ENCODE measurements around the gene RHOBTB3.

The RHOBTB3 gene

DNA sequence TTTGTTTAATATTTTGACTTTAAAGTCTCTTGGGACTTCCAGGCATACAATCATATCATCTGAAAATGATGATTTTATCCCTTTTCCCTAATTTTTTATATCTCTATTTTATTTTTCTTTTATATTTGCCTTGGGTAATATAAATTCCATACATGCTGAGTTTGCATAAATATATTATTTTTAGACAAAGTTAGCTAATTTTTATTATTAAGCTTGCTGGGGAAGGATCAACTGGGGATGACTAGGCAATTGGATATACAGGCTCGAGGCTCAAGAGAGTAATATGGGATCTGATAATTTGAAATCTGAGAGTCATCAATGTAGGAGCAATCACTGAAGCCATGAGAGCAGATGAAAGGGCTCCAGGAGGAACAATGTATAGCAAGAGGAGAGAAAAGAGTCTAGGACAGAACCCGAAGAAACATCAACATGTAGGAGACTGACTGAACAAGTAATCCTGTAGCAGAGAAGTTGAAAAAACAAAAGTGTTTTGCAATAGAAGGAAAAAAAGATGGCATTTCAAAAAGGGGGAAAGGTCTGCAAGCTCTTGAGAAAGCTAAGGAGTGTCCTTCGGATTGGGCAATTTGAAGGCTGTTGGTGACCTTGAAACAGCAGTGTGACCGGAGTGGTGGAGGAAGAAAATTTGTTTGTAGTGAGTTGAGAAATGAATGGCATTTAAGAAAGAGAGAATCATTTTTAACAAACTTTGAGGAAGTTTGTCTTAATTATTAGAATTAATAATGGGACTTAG lies 17.0 kb upstream of the RHOBTB3 start:
- no peak for FAIRE-seq

GRCh38 chr5:95715799-95716461 lies 15.2 kb upstream of the RHOBTB3 start:
- FAIRE-seq: no peak

DNA sequence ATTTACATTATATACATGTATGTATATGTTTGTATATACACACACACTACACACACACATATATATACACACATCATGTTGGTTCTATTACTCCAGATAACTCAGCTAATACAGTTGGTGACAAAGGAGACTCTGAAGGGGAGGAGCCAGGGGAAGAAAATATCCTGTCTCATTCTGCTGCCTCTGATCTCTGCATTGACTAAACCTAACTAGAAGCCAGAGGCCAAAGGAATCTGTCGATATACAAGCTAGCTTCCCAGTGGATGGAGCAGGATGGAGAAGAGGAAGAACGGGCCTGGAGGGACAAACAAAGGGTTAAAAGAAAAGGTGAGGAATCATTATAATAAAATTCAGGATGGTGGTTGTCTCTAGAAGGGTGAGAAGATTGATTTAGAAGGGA lies 13.7 kb upstream of the RHOBTB3 start:
- no peak for FAIRE-seq

DNA sequence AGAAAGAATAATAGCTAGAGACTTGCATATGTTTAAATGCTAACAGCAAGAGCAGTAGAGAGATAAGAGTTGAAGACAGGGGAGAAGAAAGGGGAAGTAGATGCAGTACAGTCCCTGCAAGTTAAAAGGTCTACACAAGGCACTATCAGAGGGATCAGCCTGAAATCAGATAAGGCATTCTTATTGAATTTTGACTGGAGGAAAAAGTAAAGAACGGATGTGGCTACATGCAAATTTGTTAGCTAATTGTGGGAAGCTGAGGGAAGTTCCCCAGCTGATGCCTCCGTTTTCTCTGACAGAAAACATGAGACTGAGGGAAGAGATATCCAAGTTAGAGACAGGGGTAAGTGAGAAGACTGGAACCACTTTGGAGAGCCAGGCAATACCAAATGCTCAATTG lies 12.9 kb upstream of the RHOBTB3 start:
- FAIRE-seq: no peak

DNA sequence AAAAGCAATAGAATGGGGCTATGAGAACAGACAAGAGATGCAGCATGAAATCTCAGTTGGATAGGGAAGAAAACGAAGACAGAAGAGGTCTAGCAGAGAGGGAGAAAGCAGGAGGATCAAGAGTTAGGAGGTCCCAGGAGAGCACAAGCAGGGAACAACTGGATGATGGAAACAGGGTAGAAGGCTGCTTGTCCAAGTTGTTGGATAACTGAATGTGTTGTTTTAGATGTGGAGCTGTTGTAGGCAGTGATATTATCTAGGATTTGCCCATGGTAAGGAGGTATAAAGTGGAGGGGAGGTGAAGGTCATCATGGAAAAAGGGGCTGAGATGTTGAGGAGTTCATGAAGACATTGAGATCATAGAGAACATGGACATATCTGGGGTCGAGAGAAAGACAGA lies 12.4 kb upstream of the RHOBTB3 start:
- FAIRE-seq: no peak

DNA sequence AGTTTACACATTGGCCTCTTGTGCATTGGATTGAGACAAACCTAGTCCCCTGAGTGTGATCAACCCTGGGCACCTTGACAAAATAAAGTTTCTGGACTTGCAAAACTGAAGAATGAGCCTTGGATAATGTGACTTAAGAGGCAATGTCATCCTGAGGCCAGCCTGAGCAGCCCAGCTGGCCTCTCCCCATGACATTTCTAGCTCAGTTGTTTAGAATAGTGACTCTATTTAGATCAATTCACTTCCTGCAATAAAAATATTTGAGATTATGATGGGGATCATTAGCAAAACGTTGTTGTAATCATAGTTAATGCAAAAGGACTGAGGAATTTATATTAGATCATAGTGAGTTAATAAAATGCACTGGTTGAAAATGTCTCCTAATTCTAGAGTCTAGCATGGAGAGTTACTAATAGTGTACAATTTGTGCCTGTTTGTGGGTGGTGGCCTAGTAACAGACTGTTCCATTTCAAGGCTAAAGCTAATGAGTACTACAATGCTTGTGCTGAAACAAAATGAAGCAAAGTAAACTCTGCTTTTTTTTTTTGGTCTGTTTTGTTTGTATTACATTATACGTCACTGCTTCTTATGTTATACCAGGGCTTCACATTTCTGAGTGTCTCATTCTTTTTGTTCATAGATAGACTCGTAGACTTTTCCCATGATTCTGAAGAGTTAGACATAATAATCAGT lies 10.9 kb upstream of the RHOBTB3 start:
- no peak for FAIRE-seq

DNA sequence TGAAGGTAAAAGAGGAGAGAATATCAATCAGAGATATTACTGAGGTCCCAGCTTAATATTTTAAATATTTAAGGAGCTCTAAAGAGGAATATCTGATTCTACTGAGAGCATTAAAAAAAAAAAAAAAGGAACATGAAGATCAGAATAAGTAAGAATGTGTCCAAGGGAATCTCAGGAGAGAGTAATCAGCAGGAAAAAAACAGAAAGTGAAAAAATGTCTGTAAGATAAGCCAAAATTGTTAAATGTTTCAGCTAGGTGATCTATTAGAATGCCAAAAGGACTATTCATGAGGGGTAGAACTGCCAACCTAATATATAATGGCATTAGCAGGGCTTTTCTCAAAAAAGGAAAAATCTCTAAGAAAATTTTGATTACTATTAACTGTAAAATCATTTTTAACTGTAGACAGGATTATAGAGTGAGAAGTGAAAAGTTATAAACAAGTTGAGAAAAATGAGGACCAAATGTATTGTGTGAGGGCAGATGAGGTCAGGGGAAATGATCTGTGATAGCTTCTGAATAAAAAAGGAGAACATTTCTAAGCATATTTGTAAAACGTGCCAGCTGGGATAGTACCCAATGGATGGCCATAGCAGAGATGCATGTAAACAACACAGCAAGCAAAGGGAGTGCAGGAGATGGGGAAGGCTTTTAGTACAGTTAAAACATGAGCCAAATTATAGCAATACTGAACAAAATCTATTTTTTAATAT lies 9.4 kb upstream of the RHOBTB3 start:
- no peak for FAIRE-seq

DNA sequence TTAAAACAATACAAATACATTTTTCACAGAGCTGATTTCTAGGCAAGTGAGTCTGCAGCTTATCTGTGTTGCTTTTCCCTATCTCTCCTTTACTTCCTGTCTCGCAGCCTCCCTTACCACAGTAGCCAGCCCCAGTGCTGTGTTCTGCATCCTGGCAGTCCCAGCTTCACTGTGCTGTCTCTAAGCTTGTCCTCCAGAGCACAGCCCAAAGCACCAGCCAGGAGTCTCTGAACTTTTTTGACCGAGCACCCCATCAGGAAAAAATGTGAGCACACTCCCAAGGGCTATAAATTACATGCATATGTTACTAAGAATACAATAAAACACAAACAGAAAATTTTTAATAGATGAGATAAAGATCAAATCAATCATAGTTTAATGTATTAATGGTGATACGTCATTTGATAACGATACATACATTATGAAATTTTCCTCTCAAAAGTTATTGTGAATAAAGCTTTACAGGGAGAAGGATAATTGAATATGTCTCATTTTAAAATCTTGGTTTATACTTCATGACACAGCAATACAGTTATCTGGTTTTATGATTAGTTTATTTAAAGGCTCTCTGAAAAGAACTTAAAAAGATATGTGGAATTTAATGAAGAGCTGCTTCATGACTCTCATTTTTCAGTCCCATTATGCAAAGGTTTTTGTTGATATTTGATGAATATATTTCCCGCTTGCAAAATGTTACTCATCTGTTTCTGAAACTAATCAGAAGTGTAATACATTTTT lies 7.3 kb upstream of the RHOBTB3 start:
- FAIRE-seq: no peak

DNA sequence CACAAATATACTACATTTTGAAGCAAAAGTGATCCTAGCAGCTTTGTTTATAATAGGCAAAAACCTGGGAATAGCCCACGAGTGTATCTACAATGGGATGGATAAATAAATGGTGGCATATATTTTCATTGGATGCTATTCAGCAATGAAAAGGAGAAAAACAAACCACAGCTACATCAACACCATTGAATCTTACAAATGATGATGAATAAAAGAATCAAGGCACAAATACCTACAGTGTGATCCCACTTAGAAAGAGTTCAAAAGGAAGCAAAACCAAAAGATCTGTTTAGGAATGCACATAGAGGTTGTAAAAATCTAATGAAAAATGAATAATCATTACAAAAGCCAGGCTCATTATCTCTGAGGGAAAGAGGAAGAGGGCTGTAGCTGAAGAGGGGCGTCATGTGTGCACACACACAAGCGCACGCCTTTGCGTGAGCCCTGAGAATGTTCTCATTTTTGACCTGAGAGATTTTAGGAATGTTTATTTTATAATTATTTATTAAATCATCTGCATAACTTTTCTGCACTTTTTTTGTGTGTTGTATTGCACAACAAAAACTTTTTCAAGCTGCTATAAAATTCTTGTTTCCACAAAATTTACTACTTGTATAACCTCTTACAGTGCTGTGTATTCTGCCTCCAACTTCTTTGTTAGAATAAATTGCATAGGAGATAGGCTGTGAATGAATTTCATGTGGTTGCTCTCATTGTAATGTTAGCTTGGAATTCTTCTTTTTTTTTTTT lies 5.9 kb upstream of the RHOBTB3 start:
- no peak for FAIRE-seq

GRCh38 chr5:95725937-95726810 lies 5.0 kb upstream of the RHOBTB3 start:
- no peak for FAIRE-seq

GRCh38 chr5:95726811-95727763 lies 4.0 kb upstream of the RHOBTB3 start:
- no peak for FAIRE-seq

GRCh38 chr5:95727764-95728191 lies 3.4 kb upstream of the RHOBTB3 start:
- FAIRE-seq: no peak

GRCh38 chr5:95728494-95729114 lies 2.5 kb upstream of the RHOBTB3 start:
- no peak for FAIRE-seq

- no peak for FAIRE-seq
Observed at GRCh38 chr5:95729115-95730010, 1.8 kb upstream of the RHOBTB3 start.

DNA sequence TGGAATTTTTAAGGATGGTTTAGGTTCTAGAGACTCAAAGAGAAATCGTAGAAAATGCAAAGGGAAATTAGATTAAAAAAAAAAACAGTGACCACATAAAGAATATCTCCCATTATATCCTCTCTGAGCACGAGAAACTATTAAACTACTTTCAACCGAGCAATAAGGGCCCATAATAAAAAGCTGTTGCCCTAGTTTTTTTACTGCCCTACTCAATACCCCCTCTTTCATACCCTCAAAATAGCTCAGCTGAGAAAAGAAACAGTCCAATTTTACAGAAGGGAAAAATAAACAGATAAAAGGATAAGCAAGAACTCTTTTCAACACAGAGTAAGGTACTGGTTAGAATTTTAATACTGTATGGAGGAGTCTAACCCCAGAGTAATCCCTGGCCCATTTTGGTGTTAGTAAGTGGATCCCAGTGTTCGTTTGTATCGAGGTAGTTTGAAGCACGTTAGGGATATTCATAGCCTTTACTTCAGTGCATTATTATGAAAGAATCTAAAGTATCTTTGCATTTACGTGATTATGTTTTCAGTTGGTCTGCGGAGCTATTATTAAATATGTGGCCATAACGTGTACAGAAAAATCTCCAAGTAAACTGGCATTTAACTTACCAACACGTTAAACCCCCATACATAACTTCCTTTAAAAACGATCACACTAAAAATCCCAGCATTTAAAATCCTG lies 980 bp upstream of the RHOBTB3 start:
- FAIRE-seq: no peak

GRCh38 chr5:95731571-95732554 lies 727 bp downstream of the RHOBTB3 start:
- FAIRE-seq: no peak
